Thyroid gland (tissue), 4 donors: ENCODE results near the gene C16orf89.
"Not testable (repeated sequence)": the region's sequence is repeated elsewhere in the genome, so short reads cannot be mapped to it uniquely, and the experiment has no call there.

Experiments
- CTCF ChIP-seq, 6 experiments: fragments of 200-600 bp in 3 of 6; fragments of 450-650 bp in 3 of 6; sonication (generic) in 3 of 6; IDR thresholded peaks; one replicate each; pipeline ENCODE4 v1.5.1; 2016 to 2019; ENCODE audit warnings: antibody characterized with exemption in 6 of 6, mild to moderate bottlenecking in 2 of 6, inconsistent platforms in 1 of 6, moderate library complexity in 1 of 6
- POLR2A ChIP-seq, 2 donors: fragments of 450-650 bp; IDR thresholded peaks; one replicate each; pipeline ENCODE4 v1.6.1; 2017; ENCODE audit warnings: antibody characterized with exemption in 2 of 2, mild to moderate bottlenecking in 2 of 2, moderate library complexity in 1 of 2

- TF ChIP-seq CTCF (IDR thresholded peaks at IDR 0.05) = peak in 5 of 6 experiments; percentile 20 to 65 (median 36)
- not testable (repeated sequence) for TF ChIP-seq POLR2A (IDR thresholded peaks at IDR 0.05)
These were observed 19.0 kb upstream of the C16orf89 start for GRCh38 chr16:5084802-5085201.
